Thoracic aorta (tissue), 2 donors: ENCODE data around the gene SMAP2. TPM values are rescaled to one million over a fixed set of nuclear protein-coding genes. Genes with fewer than 3 reads are reported as not detected.

Experiments
- ATAC-seq: fragments of 150-250 bp; one replicate; pipeline ENCODE4 v1.8.0; 2017; ENCODE audit warnings: low read depth; ENCODE audit not compliant: insufficient number of reproducible peaks, low FRiP score
- DNase-seq: peaks from one replicate; pipeline ENCODE4 v3.0.0-alpha.2; 2020; ENCODE audit warnings: low spot score
- H3K27ac ChIP-seq, 2 donors: fragments of 200-600 bp; sonication (generic); 1 replicate in 1 of 2; 2 replicates in 1 of 2; pipeline ENCODE4 v1.5.1; 2016; ENCODE audit warnings: mild to moderate bottlenecking in 2 of 2, moderate library complexity in 2 of 2
- H3K27me3 ChIP-seq: fragments of 200-600 bp; sonication (generic); replicated peaks from 2 replicates; pipeline ENCODE4 v1.6.0; 2016; ENCODE audit warnings: mild to moderate bottlenecking; ENCODE audit not compliant: insufficient read depth
- H3K36me3 ChIP-seq: fragments of 200-600 bp; sonication (generic); one replicate; pipeline ENCODE4 v1.5.1; 2016
- H3K4me1 ChIP-seq, 2 donors: fragments of 200-600 bp; sonication (generic); 1 replicate in 1 of 2; 2 replicates in 1 of 2; pipeline versions ENCODE4 v1.5.1 to v1.6.0; 2016; ENCODE audit warnings: low read depth in 2 of 2, mild to moderate bottlenecking in 1 of 2; ENCODE audit not compliant: control insufficient read depth in 1 of 2
- H3K4me3 ChIP-seq: fragments of 200-600 bp; sonication (generic); 2 replicates; pipeline ENCODE4 v1.5.1; 2016; ENCODE audit warnings: mild to moderate bottlenecking
- H3K9me3 ChIP-seq: fragments of 200-600 bp; sonication (generic); 2 replicates; pipeline ENCODE4 v1.5.1; 2016
- CTCF ChIP-seq: fragments of 200-600 bp; sonication (generic); IDR thresholded peaks from one replicate; pipeline ENCODE4 v1.5.1; 2019; ENCODE audit warnings: antibody characterized with exemption
- total RNA-seq, 2 donors: library from RNA; depleted of rRNA; stranded (reverse); fragments of >200 nt; gene quantifications; one replicate each; pipeline versions ENCODE4 v1.1.0 to v1.2.3, GENCODE V29; 2016

The SMAP2 gene
- total RNA-seq, 2 donors from 2014 or later: 42.3 to 75.3 TPM

- ATAC-seq (no peak), DNase-seq (no peak)
- Histone ChIP-seq H3K4me3 (no peak overlapping the region), H3K36me3 (peaks cover 31% of the 10 kb centered on the region), H3K27me3 (no peaks in the 10 kb centered on the region), H3K4me1 (no peaks in the 10 kb centered on the region), H3K27ac (no peak overlapping the region), H3K9me3 (no peaks in the 10 kb centered on the region)
- no peak for TF ChIP-seq CTCF
Measured at GRCh38 chr1:40416709-40417108, 43.2 kb downstream of the SMAP2 start.

- no peak for ATAC-seq
Measured at GRCh38 chr1:40421431-40422384, 48.2 kb downstream of the SMAP2 start.

GRCh38 chr1:40422630-40423263 lies 49.2 kb downstream of the SMAP2 start:
- Histone ChIP-seq H3K27me3 (no peaks in the 10 kb centered on the region), H3K9me3 (no peaks in the 10 kb centered on the region), H3K36me3 (no peaks in the 10 kb centered on the region), H3K27ac (no peak overlapping the region), H3K4me1 (peaks cover 0 to 11% of the 10 kb centered on the region in 2 donors), H3K4me3 (no peak overlapping the region)
- no peak for DNase-seq
- no peak for TF ChIP-seq CTCF
- ATAC-seq: no peak

More at GRCh38 chr1:40421431-40422384, 48.2 kb downstream of the SMAP2 start:
- no peaks in the 10 kb centered on the region for H3K27me3 ChIP-seq
- H3K27ac ChIP-seq: no peak overlapping the region
- no peak for TF ChIP-seq CTCF
- peaks cover 6% of the 10 kb centered on the region for H3K36me3 ChIP-seq
- H3K9me3 ChIP-seq: no peaks in the 10 kb centered on the region
- peaks cover 0 to 11% of the 10 kb centered on the region in 2 donors for H3K4me1 ChIP-seq
- H3K4me3 ChIP-seq: no peak overlapping the region
- DNase-seq: no peak

GRCh38 chr1:40423264-40423642 lies 49.7 kb downstream of the SMAP2 start:
- Histone ChIP-seq H3K27ac (no peak overlapping the region), H3K27me3 (no peaks in the 10 kb centered on the region), H3K9me3 (no peaks in the 10 kb centered on the region), H3K36me3 (no peaks in the 10 kb centered on the region), H3K4me1 (peaks cover 0 to 11% of the 10 kb centered on the region in 2 donors), H3K4me3 (no peak overlapping the region)
- no peak for ATAC-seq
- no peak for DNase-seq
- TF ChIP-seq CTCF: no peak

- H3K4me1 ChIP-seq: peaks cover 0 to 11% of the 10 kb centered on the region in 2 donors
- no peaks in the 10 kb centered on the region for H3K27me3 ChIP-seq
- no peaks in the 10 kb centered on the region for H3K9me3 ChIP-seq
- no peaks in the 10 kb centered on the region for H3K36me3 ChIP-seq
- no peak overlapping the region for H3K27ac ChIP-seq
- H3K4me3 ChIP-seq: no peak overlapping the region
- DNase-seq: no peak
- no peak for TF ChIP-seq CTCF
- ATAC-seq: no peak
Measured at GRCh38 chr1:40423951-40424618, 50.6 kb downstream of the SMAP2 start.
